ENCODE results near the gene WDR70. TPM values are rescaled to one million over a fixed set of nuclear protein-coding genes. Genes with fewer than 3 reads are reported as not detected.
"Not testable (repeated sequence)": the region's sequence is repeated elsewhere in the genome, so short reads cannot be mapped to it uniquely, and the experiment has no call there.

The WDR70 gene
- total RNA-seq, 2 donors from 2014 or later, result 25.9 to 27.0 TPM

DNA sequence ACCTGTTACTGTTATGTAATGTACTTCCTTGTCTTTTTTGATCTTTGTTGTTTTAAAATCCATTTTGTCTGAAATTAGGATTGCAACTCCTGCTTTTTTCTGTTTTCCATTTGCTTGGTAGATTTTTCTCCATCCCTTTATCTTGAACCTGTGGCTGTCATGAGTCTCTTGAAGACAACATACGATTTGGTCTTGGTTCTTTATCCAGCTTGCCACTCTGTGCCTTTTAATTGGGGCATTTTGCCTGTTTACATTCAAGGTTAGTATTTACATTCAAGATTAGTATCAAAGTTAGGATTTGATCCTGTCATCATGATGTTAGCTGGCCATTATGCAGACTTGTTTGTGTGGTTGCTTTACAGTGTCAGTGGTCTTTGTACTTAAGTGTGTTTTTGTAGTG lies 304.0 kb downstream of the WDR70 start:
- TF ChIP-seq POLR2A (IDR thresholded peaks at IDR 0.05) (no peak), CTCF (IDR thresholded peaks at IDR 0.05) (no peak)
- Histone ChIP-seq H3K27me3 (no peaks in the 10 kb centered on the region), H3K4me1 (no peaks in the 10 kb centered on the region), H3K27ac (no peak overlapping the region), H3K4me3 (no peak overlapping the region), H3K9me3 (no peaks in the 10 kb centered on the region), H3K36me3 (replicated peaks in 1 of 2; ENCODE audit: insufficient read depth in 1 of 2, low read depth in 2 of 2) (no peaks in the 10 kb centered on the region)
- intact Hi-C loops (cut with DNase I), result no loop called here
- 72 to 91% methylated on average over 1 of the region's 1 CpG for WGBS, 2 donors
- no peak for DNase-seq
- ATAC-seq, result no peak

DNA sequence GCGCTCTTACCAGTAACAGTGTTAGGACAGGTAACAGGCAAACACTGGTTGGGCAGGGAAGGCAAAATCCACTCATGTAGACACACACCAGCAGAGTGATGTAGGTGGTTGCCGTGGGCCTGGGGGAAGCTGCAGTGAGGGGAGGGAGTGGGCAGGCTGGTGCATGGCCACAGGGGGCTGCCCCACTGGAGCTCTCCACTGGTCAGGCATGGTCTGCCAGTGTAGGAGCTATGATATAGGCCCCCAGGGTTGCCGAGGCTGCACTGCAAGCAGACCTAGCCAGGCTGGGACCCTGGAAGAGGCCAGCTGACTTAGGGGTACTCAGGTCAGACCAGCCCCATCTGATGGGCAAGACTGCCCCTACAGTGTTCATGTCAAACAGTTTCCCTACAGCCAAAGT lies 306.1 kb downstream of the WDR70 start:
- intact Hi-C loops (cut with DNase I), result no loop called here
- H3K4me1 ChIP-seq, result no peaks in the 10 kb centered on the region
- H3K36me3 ChIP-seq (replicated peaks in 1 of 2; ENCODE audit: insufficient read depth in 1 of 2, low read depth in 2 of 2), result no peaks in the 10 kb centered on the region
- 100% methylated on average over 2 to 3 of the region's 3 CpGs for WGBS, 2 donors
- H3K27ac ChIP-seq, result no peak overlapping the region
- H3K27me3 ChIP-seq, result no peaks in the 10 kb centered on the region
- H3K9me3 ChIP-seq, result no peaks in the 10 kb centered on the region
- no peak overlapping the region for H3K4me3 ChIP-seq
- no peak for ATAC-seq
- TF ChIP-seq POLR2A (IDR thresholded peaks at IDR 0.05) (no peak), CTCF (IDR thresholded peaks at IDR 0.05) (no peak)
- DNase-seq, result no peak

DNA sequence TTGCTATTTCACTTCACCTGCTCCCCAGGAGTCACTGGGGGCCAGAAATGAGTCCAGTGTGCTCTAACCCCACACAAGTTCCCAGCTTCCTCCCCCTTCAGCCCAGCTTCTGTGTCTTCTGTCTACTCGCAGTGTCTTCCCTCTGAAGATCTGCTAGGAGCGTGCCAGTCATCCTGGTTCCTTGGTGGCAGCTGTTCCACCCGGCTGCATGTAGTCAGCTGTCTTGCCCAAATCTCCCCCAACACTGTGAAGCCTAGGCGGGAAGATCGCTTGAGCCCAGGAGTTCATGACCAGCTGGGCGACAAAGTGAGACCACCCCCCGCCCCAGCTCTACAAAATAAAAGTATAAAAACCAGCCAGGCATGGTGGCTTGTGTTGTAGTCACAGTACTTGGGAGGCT lies 306.7 kb downstream of the WDR70 start:
- Histone ChIP-seq H3K36me3 (replicated peaks in 1 of 2; ENCODE audit: insufficient read depth in 1 of 2, low read depth in 2 of 2) (no peaks in the 10 kb centered on the region), H3K4me1 (no peaks in the 10 kb centered on the region), H3K27ac (no peak overlapping the region), H3K27me3 (no peaks in the 10 kb centered on the region), H3K9me3 (no peaks in the 10 kb centered on the region), H3K4me3 (no peak overlapping the region)
- TF ChIP-seq CTCF (IDR thresholded peaks at IDR 0.05) (no peak), POLR2A (IDR thresholded peaks at IDR 0.05) (no peak)
- DNase-seq (no peak), ATAC-seq (no peak)
- 79 to 100% methylated on average over 4 to 6 of the region's 7 CpGs for WGBS, 2 donors
- intact Hi-C loops (cut with DNase I), result no loop called here

DNA sequence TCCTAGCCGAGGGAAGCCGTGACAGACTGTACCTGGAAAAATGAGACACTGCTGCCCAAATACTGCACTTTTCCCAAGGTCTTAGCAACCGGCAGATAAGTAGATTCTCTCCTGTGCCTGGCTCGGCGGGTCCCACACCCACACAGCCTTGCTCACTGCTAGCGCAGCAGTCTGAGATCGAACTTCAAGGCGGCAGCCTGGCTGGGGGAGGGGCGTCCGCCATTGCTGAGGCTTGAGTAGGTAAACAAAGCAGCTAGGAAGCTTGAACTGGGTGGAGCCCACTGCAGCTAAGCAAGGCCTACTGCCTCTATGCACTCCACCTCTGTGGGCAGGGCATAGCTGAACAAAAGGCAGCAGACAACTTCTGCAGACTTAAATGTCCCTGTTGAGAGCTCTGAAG lies 309.8 kb downstream of the WDR70 start:
- DNase-seq; H3K9me3 ChIP-seq; H3K27me3 ChIP-seq; H3K27ac ChIP-seq; H3K4me1 ChIP-seq; H3K4me3 ChIP-seq; intact Hi-C loops (cut with DNase I); H3K36me3 ChIP-seq (replicated peaks in 1 of 2; ENCODE audit: insufficient read depth in 1 of 2, low read depth in 2 of 2); ATAC-seq: not testable (repeated sequence)
- WGBS, 2 donors, result 92 to 94% methylated on average over 10 of the region's 10 CpGs

DNA sequence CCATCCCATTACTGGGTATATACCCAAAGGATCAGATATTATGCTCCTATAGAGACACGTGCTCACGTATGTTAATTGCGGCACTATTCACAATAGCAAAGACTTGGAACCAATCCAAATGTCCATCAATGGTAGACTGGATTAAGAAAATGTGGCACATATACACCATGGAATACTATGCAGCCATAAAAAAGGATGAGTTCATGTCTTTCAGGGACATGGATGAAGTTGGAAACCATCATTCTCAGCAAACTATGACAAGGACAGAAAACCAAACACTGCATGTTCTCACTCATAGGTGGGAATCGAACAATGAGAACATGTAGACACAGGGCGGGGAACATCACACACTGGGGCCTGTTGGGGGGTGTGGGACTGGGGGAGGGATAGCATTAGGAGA lies 315.2 kb downstream of the WDR70 start:
- H3K9me3 ChIP-seq; ATAC-seq; H3K4me3 ChIP-seq; H3K27me3 ChIP-seq; H3K4me1 ChIP-seq; H3K27ac ChIP-seq; H3K36me3 ChIP-seq (replicated peaks in 1 of 2; ENCODE audit: insufficient read depth in 1 of 2, low read depth in 2 of 2); DNase-seq; intact Hi-C loops (cut with DNase I): not testable (repeated sequence)
- WGBS, 2 donors, result 98 to 100% methylated on average over 5 of the region's 5 CpGs

GRCh38 chr5:37694867-37695266 lies 315.7 kb downstream of the WDR70 start:
- no peaks in the 10 kb centered on the region for H3K9me3 ChIP-seq
- ATAC-seq, result no peak
- no peak overlapping the region for H3K27ac ChIP-seq
- TF ChIP-seq CTCF (IDR thresholded peaks at IDR 0.05) (no peak), POLR2A (IDR thresholded peaks at IDR 0.05) (no peak)
- peaks cover 0 to 3% of the 10 kb centered on the region in 2 donors for H3K36me3 ChIP-seq (replicated peaks in 1 of 2; ENCODE audit: insufficient read depth in 1 of 2, low read depth in 2 of 2)
- H3K27me3 ChIP-seq, result no peaks in the 10 kb centered on the region
- H3K4me3 ChIP-seq, result no peak overlapping the region
- no peak for DNase-seq
- H3K4me1 ChIP-seq, result no peaks in the 10 kb centered on the region
- intact Hi-C loops (cut with DNase I), result no loop called here
